Measurements from ENCODE around the gene EPN3. TPM values are rescaled to one million over a fixed set of nuclear protein-coding genes. Genes with fewer than 3 reads are reported as not detected.

EPN3 gene
- total RNA-seq, 1 experiment from 2014 or later: 0.92 TPM

GRCh38 chr17:50550661-50551432, 18.3 kb downstream of the EPN3 start:
- Histone ChIP-seq H3K4me3 (ENCODE audit: low read depth in 2 of 2, low read length in 2 of 2) (no peak overlapping the region), H3K4me1 (ENCODE audit: control insufficient read depth, insufficient read depth, low read length) (peaks cover 12% of the 10 kb centered on the region), H3K9me3 (ENCODE audit: control insufficient read depth, insufficient read depth, low read depth, low read length) (no peaks in the 10 kb centered on the region), H3K27ac (ENCODE audit: low read length) (no peak overlapping the region), H3K27me3 (ENCODE audit: control insufficient read depth, insufficient read depth, low read length) (no peaks in the 10 kb centered on the region), H3K36me3 (ENCODE audit: control insufficient read depth, insufficient read depth, low read length) (no peaks in the 10 kb centered on the region)
- intact Hi-C loops (cut with micrococcal nuclease; ENCODE audit: unreplicated experiment): loop anchor here (2.0 kb wide), 1 partner anchor 76 kb away; no protein-coding TSS in a partner anchor
- TF ChIP-seq CTCF (IDR thresholded peaks at IDR 0.05) (peak; percentile 90), SIN3A (IDR thresholded peaks at IDR 0.05; ENCODE audit: borderline replicate concordance, insufficient read depth, low read depth, low read length) (no peak), POLR2AphosphoS5 (IDR thresholded peaks at IDR 0.05; ENCODE audit: low read depth, low read length) (no peak), TCF7L2 (IDR thresholded peaks at IDR 0.05; ENCODE audit: low read depth, low read length) (no peak), REST (IDR thresholded peaks at IDR 0.05; ENCODE audit: insufficient read depth in 1 of 2, low read depth in 2 of 2, low read length in 1 of 2) (no peak)
- ATAC-seq: peak; percentile 66
- ChIA-PET CTCF (interaction anchor here (0.6 to 3.2 kb wide), 11 partner anchors 9 to 351 kb away, joined by 3 to 34 read pairs (median 7); partner anchors contain the start of gene CACNA1G), POLR2A (no interaction called here)
- no TSS peak for BruUV-seq (replicated peaks)
- in situ Hi-C loops (cut with HindIII; ENCODE audit: low pct_unique_long_range_greater_than_20kb, low sequenced_read_pairs): no loop called here
- no peak for DNase-seq (ENCODE audit: low read depth, low spot score)

GRCh38 chr17:50551433-50551815, 18.9 kb downstream of the EPN3 start:
- POLR2A ChIA-PET: no interaction called here

More at GRCh38 chr17:50551433-50551815, 18.9 kb downstream of the EPN3 start:
- Histone ChIP-seq H3K27me3 (ENCODE audit: control insufficient read depth, insufficient read depth, low read length) (no peaks in the 10 kb centered on the region), H3K4me3 (ENCODE audit: low read depth in 2 of 2, low read length in 2 of 2) (no peak overlapping the region), H3K9me3 (ENCODE audit: control insufficient read depth, insufficient read depth, low read depth, low read length) (no peaks in the 10 kb centered on the region), H3K27ac (ENCODE audit: low read length) (no peak overlapping the region), H3K36me3 (ENCODE audit: control insufficient read depth, insufficient read depth, low read length) (no peaks in the 10 kb centered on the region), H3K4me1 (ENCODE audit: control insufficient read depth, insufficient read depth, low read length) (peaks cover 12% of the 10 kb centered on the region)
- intact Hi-C loops (cut with micrococcal nuclease; ENCODE audit: unreplicated experiment) (loop anchor here (2.0 kb wide), 1 partner anchor 75 kb away; no protein-coding TSS in a partner anchor), in situ Hi-C loops (cut with HindIII; ENCODE audit: low pct_unique_long_range_greater_than_20kb, low sequenced_read_pairs) (no loop called here)
- no peak for DNase-seq (ENCODE audit: low read depth, low spot score)
- CTCF ChIA-PET: interaction anchor here (0.8 to 3.2 kb wide), 9 partner anchors 9 to 352 kb away, joined by 4 to 34 read pairs (median 7); partner anchors contain the start of gene CACNA1G
- BruUV-seq (replicated peaks): no TSS peak
- no peak for TF ChIP-seq TCF7L2 (IDR thresholded peaks at IDR 0.05; ENCODE audit: low read depth, low read length)
- TF ChIP-seq CTCF (IDR thresholded peaks at IDR 0.05): no peak
- TF ChIP-seq REST (IDR thresholded peaks at IDR 0.05; ENCODE audit: insufficient read depth in 1 of 2, low read depth in 2 of 2, low read length in 1 of 2): no peak
- TF ChIP-seq SIN3A (IDR thresholded peaks at IDR 0.05; ENCODE audit: borderline replicate concordance, insufficient read depth, low read depth, low read length): no peak
- no peak for TF ChIP-seq POLR2AphosphoS5 (IDR thresholded peaks at IDR 0.05; ENCODE audit: low read depth, low read length)
- no peak for ATAC-seq

Measured in Panc1 (cell line).